K562 (cell line): ENCODE results near the gene RTF1. TPM values are rescaled to one million over a fixed set of nuclear protein-coding genes. Genes with fewer than 3 reads are reported as not detected.

Experiments
- ARID1B ChIP-seq: fragments of 450-650 bp; IDR thresholded peaks from 2 replicates; pipeline ENCODE4 v1.6.1; 2016; ENCODE audit warnings: antibody characterized with exemption, mild to moderate bottlenecking, inconsistent platforms
- CHD2 ChIP-seq: IDR thresholded peaks from 2 replicates; pipeline ENCODE4 v1.6.1; 2011; ENCODE audit warnings: low read depth, low read length
- CSDE1 ChIP-seq, 2 experiments: fragments of 450-650 bp; IDR thresholded peaks; 2 replicates each; pipeline ENCODE4 v1.6.1; 2016; ENCODE audit warnings: mild to moderate bottlenecking in 1 of 2
- E2F3 ChIP-seq: fragments of 250-450 bp; sonication (Bioruptor Pico); IDR thresholded peaks from 2 replicates; pipeline ENCODE4 v1.4.0; 2020; ENCODE audit warnings: mild to moderate bottlenecking
- E2F5 ChIP-seq: sonication (generic); formaldehyde crosslinking; IDR thresholded peaks from 2 replicates; pipeline ENCODE4 v1.8.0; 2022; ENCODE audit warnings: mild to moderate bottlenecking, missing genetic modification reagents
- HNRNPLL ChIP-seq: fragments of 200-400 bp; formaldehyde crosslinking; IDR thresholded peaks from 2 replicates; pipeline ENCODE4 v1.6.1; 2017; ENCODE audit warnings: low read length, low read depth, mild to moderate bottlenecking; ENCODE audit not compliant: poor library complexity, severe bottlenecking
- KDM2B ChIP-seq: fragments of 250-450 bp; sonication (Bioruptor Pico); IDR thresholded peaks from 2 replicates; pipeline ENCODE4 v1.8.0; 2021; ENCODE audit warnings: mild to moderate bottlenecking, moderate library complexity
- KDM5B ChIP-seq: fragments of 200-600 bp; sonication (generic); IDR thresholded peaks from 2 replicates; pipeline ENCODE4 v1.6.1; 2012; ENCODE audit warnings: low read depth, mild to moderate bottlenecking, moderate library complexity, low read length, control low read depth, inconsistent platforms; ENCODE audit not compliant: insufficient replicate concordance
- PHF20 ChIP-seq: fragments of 450-650 bp; IDR thresholded peaks from 2 replicates; pipeline ENCODE4 v1.6.1; 2018; ENCODE audit not compliant: partially characterized antibody
- PTTG1 ChIP-seq: fragments of 450-650 bp; IDR thresholded peaks from 2 replicates; pipeline ENCODE4 v1.6.1; 2016; ENCODE audit warnings: low read depth, mild to moderate bottlenecking, missing genetic modification characterization, missing compliant biosample characterization
- RAD51 ChIP-seq: fragments of 450-650 bp; IDR thresholded peaks from 2 replicates; pipeline ENCODE4 v1.7.1; 2016; ENCODE audit warnings: low read depth, mild to moderate bottlenecking, borderline replicate concordance
- RBM22 ChIP-seq: fragments of 200-400 bp; formaldehyde crosslinking; IDR thresholded peaks from 2 replicates; pipeline ENCODE4 v1.6.1; 2018; ENCODE audit warnings: low read length, low read depth; ENCODE audit not compliant: poor library complexity, severe bottlenecking
- TEAD2 ChIP-seq: fragments of 450-650 bp; IDR thresholded peaks from 2 replicates; pipeline ENCODE4 v1.6.1; 2016; ENCODE audit warnings: missing genetic modification characterization, control low read depth, missing compliant biosample characterization
- ZNF232 ChIP-seq: sonication (generic); formaldehyde crosslinking; IDR thresholded peaks from 2 replicates; pipeline ENCODE4 v1.8.0; 2022; ENCODE audit warnings: mild to moderate bottlenecking, missing genetic modification reagents
- ZSCAN32 ChIP-seq: fragments of 450-650 bp; formaldehyde crosslinking; IDR thresholded peaks from 2 replicates; pipeline ENCODE4 v1.4.0; 2020; ENCODE audit warnings: mild to moderate bottlenecking, moderate library complexity
- polyA plus RNA-seq, 8 experiments: library from polyadenylated mRNA; depleted of rRNA in 4 of 8; stranded (reverse) in 5 of 8; unstranded in 3 of 8; fragments of >200 nt; fragmentation: Nextera tagmentation in 2 of 8; fragmentation: Illumina TruSeq in 1 of 8; extraction: Ambion mirVana in 2 of 8; extraction: Trizol in 1 of 8; gene quantifications; 2 replicates each; pipeline versions ENCODE4 v1.2.1 to v1.2.3, GENCODE V29; 2011 to 2014; ENCODE audit warnings: inconsistent platforms in 1 of 8, missing spikeins in 1 of 8
- total RNA-seq, 7 experiments: library from RNA; depleted of rRNA in 6 of 7; stranded (reverse); fragments of >200 nt in 6 of 7; fragmentation: Illumina TruSeq in 2 of 7; extraction: Trizol in 2 of 7; gene quantifications; 2 replicates each; pipeline versions ENCODE4 v1.2.1 to v1.2.3, GENCODE V29; 2011 to 2021; ENCODE audit warnings: low replicate concordance in 1 of 7
- TF ChIP-seq, protein P1 (sequence below): fragments of 150-350 bp; IDR thresholded peaks from 2 replicates; pipeline ENCODE4 v1.6.1; 2014; ENCODE audit warnings: low read depth, mild to moderate bottlenecking, low read length, borderline replicate concordance
- TF ChIP-seq, protein P2 (sequence below): fragments of 450-650 bp; IDR thresholded peaks from one replicate; pipeline ENCODE4 v1.6.1; 2018; ENCODE audit warnings: mild to moderate bottlenecking, moderate library complexity; ENCODE audit not compliant: partially characterized antibody
- TF ChIP-seq, protein P3 (sequence below): sonication (generic); formaldehyde crosslinking; IDR thresholded peaks from 2 replicates; pipeline ENCODE4 v1.8.1; 2022; ENCODE audit warnings: missing genetic modification reagents
- TF ChIP-seq, protein P4 (sequence below): sonication (generic); formaldehyde crosslinking; IDR thresholded peaks from 2 replicates; pipeline ENCODE4 v1.8.0; 2022; ENCODE audit warnings: mild to moderate bottlenecking, missing genetic modification reagents

Gene RTF1
- total and polyA plus RNA-seq, 9 of the 15 experiments (the other 6 are each of a cell fraction or from before 2014, with no cell fraction given) = 7.6 to 69.5 (median 31.5) TPM

DNA sequence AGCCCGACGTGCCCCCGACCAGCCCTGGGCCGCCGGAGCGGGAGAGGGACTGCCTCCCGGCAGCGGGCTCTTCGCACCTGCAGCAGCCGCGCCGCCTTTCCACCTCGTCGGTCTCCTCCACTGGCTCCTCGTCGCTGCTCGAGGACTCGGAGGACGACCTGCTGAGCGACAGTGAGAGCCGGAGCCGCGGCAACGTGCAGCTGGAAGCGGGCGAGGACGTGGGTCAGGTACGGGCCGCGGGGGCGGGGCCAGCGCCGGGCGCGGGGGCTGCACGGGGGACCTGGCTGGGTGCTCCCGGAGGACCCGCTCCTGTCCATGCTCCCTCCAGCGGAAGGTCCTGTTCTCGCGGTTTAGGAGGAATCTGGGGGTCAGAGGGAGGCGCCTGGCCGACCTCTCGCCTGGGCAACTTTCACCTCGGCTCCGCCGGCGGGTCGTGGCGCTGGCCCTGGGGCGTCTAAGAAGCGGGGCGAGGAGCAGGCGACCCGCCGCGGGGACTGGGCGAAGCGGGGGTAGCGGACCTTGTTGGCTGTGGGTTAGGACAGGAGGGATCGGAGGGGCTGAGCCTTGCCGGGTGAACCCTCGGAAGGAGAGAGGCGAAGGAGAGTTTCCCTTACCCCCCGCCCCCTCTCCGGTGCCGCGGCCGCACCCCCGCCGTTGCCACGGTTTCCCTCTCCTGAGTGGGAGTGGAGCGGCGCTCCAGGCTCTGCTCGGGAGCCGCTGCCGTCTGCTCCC is 77.5 kb downstream of the RTF1 start (continued):
- TF ChIP-seq, protein P1, sequence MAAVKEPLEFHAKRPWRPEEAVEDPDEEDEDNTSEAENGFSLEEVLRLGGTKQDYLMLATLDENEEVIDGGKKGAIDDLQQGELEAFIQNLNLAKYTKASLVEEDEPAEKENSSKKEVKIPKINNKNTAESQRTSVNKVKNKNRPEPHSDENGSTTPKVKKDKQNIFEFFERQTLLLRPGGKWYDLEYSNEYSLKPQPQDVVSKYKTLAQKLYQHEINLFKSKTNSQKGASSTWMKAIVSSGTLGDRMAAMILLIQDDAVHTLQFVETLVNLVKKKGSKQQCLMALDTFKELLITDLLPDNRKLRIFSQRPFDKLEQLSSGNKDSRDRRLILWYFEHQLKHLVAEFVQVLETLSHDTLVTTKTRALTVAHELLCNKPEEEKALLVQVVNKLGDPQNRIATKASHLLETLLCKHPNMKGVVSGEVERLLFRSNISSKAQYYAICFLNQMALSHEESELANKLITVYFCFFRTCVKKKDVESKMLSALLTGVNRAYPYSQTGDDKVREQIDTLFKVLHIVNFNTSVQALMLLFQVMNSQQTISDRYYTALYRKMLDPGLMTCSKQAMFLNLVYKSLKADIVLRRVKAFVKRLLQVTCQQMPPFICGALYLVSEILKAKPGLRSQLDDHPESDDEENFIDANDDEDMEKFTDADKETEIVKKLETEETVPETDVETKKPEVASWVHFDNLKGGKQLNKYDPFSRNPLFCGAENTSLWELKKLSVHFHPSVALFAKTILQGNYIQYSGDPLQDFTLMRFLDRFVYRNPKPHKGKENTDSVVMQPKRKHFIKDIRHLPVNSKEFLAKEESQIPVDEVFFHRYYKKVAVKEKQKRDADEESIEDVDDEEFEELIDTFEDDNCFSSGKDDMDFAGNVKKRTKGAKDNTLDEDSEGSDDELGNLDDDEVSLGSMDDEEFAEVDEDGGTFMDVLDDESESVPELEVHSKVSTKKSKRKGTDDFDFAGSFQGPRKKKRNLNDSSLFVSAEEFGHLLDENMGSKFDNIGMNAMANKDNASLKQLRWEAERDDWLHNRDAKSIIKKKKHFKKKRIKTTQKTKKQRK = no peak
- TF ChIP-seq ARID1B = 0 out of 2 replicates have a peak, but pooled peaks have one; percentile 17
- no peak for TF ChIP-seq E2F3 (CRISPR knock-in tag)
- TF ChIP-seq KDM5B = peak; percentile 15
- no peak for TF ChIP-seq CHD2
- TF ChIP-seq HNRNPLL = no peak
- TF ChIP-seq RBM22 = peak; percentile 33
- no peak for TF ChIP-seq KDM2B (CRISPR knock-in tag)
- no peak for TF ChIP-seq E2F5 (CRISPR knock-in tag)
- TF ChIP-seq, protein P2, sequence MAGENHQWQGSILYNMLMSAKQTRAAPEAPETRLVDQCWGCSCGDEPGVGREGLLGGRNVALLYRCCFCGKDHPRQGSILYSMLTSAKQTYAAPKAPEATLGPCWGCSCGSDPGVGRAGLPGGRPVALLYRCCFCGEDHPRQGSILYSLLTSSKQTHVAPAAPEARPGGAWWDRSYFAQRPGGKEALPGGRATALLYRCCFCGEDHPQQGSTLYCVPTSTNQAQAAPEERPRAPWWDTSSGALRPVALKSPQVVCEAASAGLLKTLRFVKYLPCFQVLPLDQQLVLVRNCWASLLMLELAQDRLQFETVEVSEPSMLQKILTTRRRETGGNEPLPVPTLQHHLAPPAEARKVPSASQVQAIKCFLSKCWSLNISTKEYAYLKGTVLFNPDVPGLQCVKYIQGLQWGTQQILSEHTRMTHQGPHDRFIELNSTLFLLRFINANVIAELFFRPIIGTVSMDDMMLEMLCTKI = no peak
- TF ChIP-seq, protein P3, sequence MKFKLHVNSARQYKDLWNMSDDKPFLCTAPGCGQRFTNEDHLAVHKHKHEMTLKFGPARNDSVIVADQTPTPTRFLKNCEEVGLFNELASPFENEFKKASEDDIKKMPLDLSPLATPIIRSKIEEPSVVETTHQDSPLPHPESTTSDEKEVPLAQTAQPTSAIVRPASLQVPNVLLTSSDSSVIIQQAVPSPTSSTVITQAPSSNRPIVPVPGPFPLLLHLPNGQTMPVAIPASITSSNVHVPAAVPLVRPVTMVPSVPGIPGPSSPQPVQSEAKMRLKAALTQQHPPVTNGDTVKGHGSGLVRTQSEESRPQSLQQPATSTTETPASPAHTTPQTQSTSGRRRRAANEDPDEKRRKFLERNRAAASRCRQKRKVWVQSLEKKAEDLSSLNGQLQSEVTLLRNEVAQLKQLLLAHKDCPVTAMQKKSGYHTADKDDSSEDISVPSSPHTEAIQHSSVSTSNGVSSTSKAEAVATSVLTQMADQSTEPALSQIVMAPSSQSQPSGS = no peak
- no peak for TF ChIP-seq CSDE1 (IDR thresholded peaks at IDR 0.05)
- TF ChIP-seq PTTG1 = no peak
- TF ChIP-seq TEAD2 (tag) = no peak
- TF ChIP-seq, protein P4, sequence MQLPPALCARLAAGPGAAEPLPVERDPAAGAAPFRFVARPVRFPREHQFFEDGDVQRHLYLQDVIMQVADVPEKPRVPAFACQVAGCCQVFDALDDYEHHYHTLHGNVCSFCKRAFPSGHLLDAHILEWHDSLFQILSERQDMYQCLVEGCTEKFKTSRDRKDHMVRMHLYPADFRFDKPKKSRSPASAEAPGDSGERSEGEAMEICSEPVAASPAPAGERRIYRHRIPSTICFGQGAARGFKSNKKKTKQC = peak; percentile 75; the same call in 1 of the 2 replicates
- TF ChIP-seq ZSCAN32 = no peak
- TF ChIP-seq RAD51 = no peak
- peak; percentile 35 for TF ChIP-seq PHF20
- no peak for TF ChIP-seq ZNF232 (CRISPR knock-in tag)
